Activated naive CD8-positive, alpha-beta T cell treated with anti-CD3 and anti-CD28 coated beads, Interleukin-2, amount 10 ng/mL, durations not matched to agents 7 days and 5 days (primary cell): ENCODE results near the gene SYNE2. TPM values are rescaled to one million over a fixed set of nuclear protein-coding genes. Genes with fewer than 3 reads are reported as not detected.
A peak's percentile ranks its signal among the peaks of the same experiment; 100 is the strongest.

Experiments
- ATAC-seq: fragments of 150-1000 bp; cut with Tn5 transposase; one replicate; pipeline ENCODE4 v1.10.0; 2021; ENCODE audit warnings: low read depth, moderate library complexity
- POLR2A ChIA-PET: fragments of 350-600 bp; sonication (Branson Sonifier 250); formaldehyde crosslinking; loops from one replicate; lab custom pipeline; 2021; ENCODE audit warnings: antibody characterized with exemption; lab: Charles Lee
- DNase-seq: peaks from one replicate; pipeline ENCODE4 v3.0.0; 2021
- H3K27ac Mint-ChIP-seq: one replicate; pipeline ENCODE4 v1.8.0; 2022; ENCODE audit warnings: mild to moderate bottlenecking, mixed read lengths
- H3K27me3 Mint-ChIP-seq: one replicate; pipeline ENCODE4 v1.8.0; 2022; ENCODE audit warnings: mild to moderate bottlenecking, moderate library complexity, mixed read lengths
- H3K36me3 Mint-ChIP-seq: one replicate; pipeline ENCODE4 v1.8.0; 2021; ENCODE audit warnings: mild to moderate bottlenecking, mixed read lengths
- H3K4me1 Mint-ChIP-seq: one replicate; pipeline ENCODE4 v1.8.0; 2021; ENCODE audit warnings: mixed read lengths
- H3K4me3 Mint-ChIP-seq: one replicate; pipeline ENCODE4 v1.8.0; 2022; ENCODE audit warnings: mild to moderate bottlenecking, moderate library complexity, mixed read lengths
- H3K9me3 Mint-ChIP-seq: one replicate; pipeline ENCODE4 v1.8.0; 2021; ENCODE audit warnings: mixed read lengths
- microRNA-seq: library from miRNA; unstranded; fragments of <30 nt; microRNA quantifications from one replicate; pipeline ENCODE4 v1.2.0, GENCODE V29; 2022
- total RNA-seq, 2 experiments: library from RNA; stranded (reverse); gene quantifications; one replicate each; pipeline ENCODE4 v1.2.3, GENCODE V29; 2021

The SYNE2 gene
- total RNA-seq, 2 experiments from 2014 or later = 233 to 245 TPM

- no peak for DNase-seq
- Mint-ChIP-seq H3K36me3 (peaks cover 9% of the 10 kb centered on the region), H3K27me3 (no peaks in the 10 kb centered on the region), H3K9me3 (peaks cover 6% of the 10 kb centered on the region), H3K4me3 (no peak overlapping the region), H3K27ac (no peak overlapping the region), H3K4me1 (peaks cover 26% of the 10 kb centered on the region)
- ATAC-seq = no peak
- POLR2A ChIA-PET = no interaction called here
These were observed 412.4 kb downstream of the SYNE2 start for GRCh38 chr14:64265222-64265621.

- Mint-ChIP-seq H3K36me3 (peaks cover 9% of the 10 kb centered on the region), H3K4me1 (peaks cover 26% of the 10 kb centered on the region), H3K9me3 (peaks cover 6% of the 10 kb centered on the region), H3K27me3 (no peaks in the 10 kb centered on the region), H3K4me3 (peak overlapping the region; percentile 11), H3K27ac (peak overlapping the region; percentile 60)
- ATAC-seq (peak; percentile 92), DNase-seq (no peak)
- POLR2A ChIA-PET = interaction anchor here (0.5 kb wide), 1 partner anchor 940 kb away, joined by 3 read pairs; no protein-coding TSS in a partner anchor
These were observed 413.4 kb downstream of the SYNE2 start for GRCh38 chr14:64266239-64266638.

GRCh38 chr14:64272019-64272418, 419.2 kb downstream of the SYNE2 start:
- DNase-seq = no peak
- Mint-ChIP-seq H3K27ac (no peak overlapping the region), H3K4me1 (peaks cover 10% of the 10 kb centered on the region), H3K27me3 (peaks cover 3% of the 10 kb centered on the region), H3K36me3 (no peaks in the 10 kb centered on the region), H3K9me3 (peaks cover 1% of the 10 kb centered on the region), H3K4me3 (no peak overlapping the region)
- ATAC-seq = no peak
- POLR2A ChIA-PET = no interaction called here

Small RNA genes within 50 kb of the gene (microRNA-seq; reads per million reads assigned to microRNA genes)
- gene MIR548H1 = not detected

Other genes starting within 250 kb of the SYNE2 start
- 10 to 100 TPM; 22.7 to 23.1 TPM for gene WDR89, start 211.1 kb upstream of the SYNE2 start, total RNA-seq
- gene SGPP1, start 124.9 kb upstream of the SYNE2 start, total RNA-seq = 10 to 100 TPM; 14.7 to 15.7 TPM